Ammon's horn (tissue), 1 donor: ENCODE measurements around the gene KCNJ15.

Experiments
- DNase-seq: peaks from one replicate; pipeline ENCODE4 v3.0.0-alpha.2; 2016; ENCODE audit warnings: low spot score

The KCNJ15 gene

GRCh38 chr21:38326899-38327298 lies 70.1 kb downstream of the KCNJ15 start:
- DNase-seq: no peak

GRCh38 chr21:38327984-38328383 lies 71.2 kb downstream of the KCNJ15 start:
- DNase-seq: no peak

- no peak for DNase-seq
Measured at GRCh38 chr21:38329162-38329561, 72.4 kb downstream of the KCNJ15 start.

- no peak for DNase-seq
Measured at GRCh38 chr21:38330666-38331065, 73.9 kb downstream of the KCNJ15 start.

GRCh38 chr21:38333301-38334272 lies 76.8 kb downstream of the KCNJ15 start:
- DNase-seq: no peak

- no peak for DNase-seq
Measured at GRCh38 chr21:38334866-38335265, 78.1 kb downstream of the KCNJ15 start.

GRCh38 chr21:38337793-38338192 lies 81.0 kb downstream of the KCNJ15 start:
- DNase-seq: no peak

GRCh38 chr21:38340131-38340530 lies 83.3 kb downstream of the KCNJ15 start:
- no peak for DNase-seq

- DNase-seq: no peak
Measured at GRCh38 chr21:38341546-38342012, 84.8 kb downstream of the KCNJ15 start.

GRCh38 chr21:38342739-38343138 lies 85.9 kb downstream of the KCNJ15 start:
- no peak for DNase-seq

- no peak for DNase-seq
Measured at GRCh38 chr21:38343691-38344090, 86.9 kb downstream of the KCNJ15 start.

GRCh38 chr21:38346286-38346685 lies 89.5 kb downstream of the KCNJ15 start:
- DNase-seq: no peak

- no peak for DNase-seq
Measured at GRCh38 chr21:38349111-38349746, 92.4 kb downstream of the KCNJ15 start.

GRCh38 chr21:38349977-38350376 lies 93.2 kb downstream of the KCNJ15 start:
- no peak for DNase-seq

- no peak for DNase-seq
Measured at GRCh38 chr21:38350684-38351083, 93.9 kb downstream of the KCNJ15 start.

GRCh38 chr21:38351176-38351959 lies 94.6 kb downstream of the KCNJ15 start:
- no peak for DNase-seq

GRCh38 chr21:38351961-38352521 lies 95.2 kb downstream of the KCNJ15 start:
- DNase-seq: no peak

- peak; percentile 36 for DNase-seq
Measured at GRCh38 chr21:38352536-38353219, 95.9 kb downstream of the KCNJ15 start.

- DNase-seq: no peak
Measured at GRCh38 chr21:38354231-38354630, 97.4 kb downstream of the KCNJ15 start.

GRCh38 chr21:38354746-38355145 lies 98.0 kb downstream of the KCNJ15 start:
- no peak for DNase-seq

GRCh38 chr21:38355353-38355752 lies 98.6 kb downstream of the KCNJ15 start:
- DNase-seq: no peak
